Measurements from ENCODE around the gene MARCOL.
"Not testable (repeated sequence)": the region's sequence is repeated elsewhere in the genome, so short reads cannot be mapped to it uniquely, and the experiment has no call there.

DNA sequence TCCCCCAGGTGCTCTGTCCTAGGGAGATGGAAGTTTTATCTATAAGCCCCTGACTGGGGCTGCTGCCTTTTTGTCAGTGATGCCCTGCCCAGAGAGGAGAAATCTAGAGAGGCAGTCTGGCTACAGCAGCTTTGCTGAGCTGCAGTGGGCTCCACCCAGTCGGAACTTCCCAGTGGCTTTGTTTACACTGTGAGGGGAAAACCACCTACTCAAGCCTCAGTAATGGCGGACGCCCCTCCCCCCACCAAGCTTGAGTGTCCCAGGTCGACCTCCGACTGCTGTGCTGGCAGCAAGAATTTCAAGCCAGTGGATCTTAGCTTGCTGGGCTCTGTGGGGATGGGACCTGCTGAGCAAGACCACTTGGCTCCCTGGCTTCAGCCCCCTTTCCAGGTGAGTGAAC is 42.6 kb downstream of the MARCOL start:
- TF ChIP-seq, protein P1, sequence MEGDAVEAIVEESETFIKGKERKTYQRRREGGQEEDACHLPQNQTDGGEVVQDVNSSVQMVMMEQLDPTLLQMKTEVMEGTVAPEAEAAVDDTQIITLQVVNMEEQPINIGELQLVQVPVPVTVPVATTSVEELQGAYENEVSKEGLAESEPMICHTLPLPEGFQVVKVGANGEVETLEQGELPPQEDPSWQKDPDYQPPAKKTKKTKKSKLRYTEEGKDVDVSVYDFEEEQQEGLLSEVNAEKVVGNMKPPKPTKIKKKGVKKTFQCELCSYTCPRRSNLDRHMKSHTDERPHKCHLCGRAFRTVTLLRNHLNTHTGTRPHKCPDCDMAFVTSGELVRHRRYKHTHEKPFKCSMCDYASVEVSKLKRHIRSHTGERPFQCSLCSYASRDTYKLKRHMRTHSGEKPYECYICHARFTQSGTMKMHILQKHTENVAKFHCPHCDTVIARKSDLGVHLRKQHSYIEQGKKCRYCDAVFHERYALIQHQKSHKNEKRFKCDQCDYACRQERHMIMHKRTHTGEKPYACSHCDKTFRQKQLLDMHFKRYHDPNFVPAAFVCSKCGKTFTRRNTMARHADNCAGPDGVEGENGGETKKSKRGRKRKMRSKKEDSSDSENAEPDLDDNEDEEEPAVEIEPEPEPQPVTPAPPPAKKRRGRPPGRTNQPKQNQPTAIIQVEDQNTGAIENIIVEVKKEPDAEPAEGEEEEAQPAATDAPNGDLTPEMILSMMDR (conservative IDR thresholded peaks at IDR 0.05), result not testable (repeated sequence)
- TF ChIP-seq EZH2 (IDR thresholded peaks at IDR 0.05; ENCODE audit: low read depth), result not testable (repeated sequence)

Measured in PC-9 (cell line).